D341Med (cell line): ENCODE measurements around the gene RNF19B.
A peak's percentile ranks its signal among the peaks of the same experiment; 100 is the strongest.
"Not testable (repeated sequence)": the region's sequence is repeated elsewhere in the genome, so short reads cannot be mapped to it uniquely, and the experiment has no call there.

Experiments
- DNase-seq: peaks from one replicate; pipeline ENCODE4 v3.0.0; 2012; ENCODE audit warnings: low spot score

Gene RNF19B

DNA sequence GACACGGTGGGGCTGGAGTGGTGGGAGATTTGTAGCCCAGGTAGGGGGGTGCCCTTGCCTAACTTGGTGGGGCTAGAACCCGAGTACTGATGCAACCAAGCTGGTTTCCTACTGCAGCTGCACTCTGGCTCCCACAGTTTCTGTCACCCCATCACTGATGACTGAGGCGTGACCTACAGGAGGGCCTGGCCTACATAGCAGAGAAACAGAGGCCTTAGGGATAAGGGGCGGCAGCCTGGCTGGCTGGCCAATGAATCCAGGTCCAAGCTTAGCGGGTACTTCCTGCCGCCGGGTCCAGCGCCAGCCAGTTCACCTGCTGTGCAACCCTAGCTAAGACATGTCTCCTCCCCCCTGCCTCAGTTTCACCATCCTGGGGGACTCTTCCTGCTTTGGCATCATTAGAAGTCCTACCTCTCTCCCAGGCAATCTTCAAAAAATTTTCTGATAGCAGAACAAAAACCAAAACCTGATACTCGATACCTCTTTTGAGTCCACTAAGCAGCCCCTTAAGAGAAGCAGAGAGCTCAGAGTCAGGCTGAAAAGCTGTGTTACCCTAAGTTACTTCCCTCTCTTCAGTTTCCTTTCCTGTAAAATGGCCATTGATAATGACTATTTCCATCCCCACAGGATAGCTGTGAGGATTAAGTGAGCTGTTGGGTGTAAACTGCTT, 27.3 kb upstream of the RNF19B start:
- no peak for DNase-seq

DNA sequence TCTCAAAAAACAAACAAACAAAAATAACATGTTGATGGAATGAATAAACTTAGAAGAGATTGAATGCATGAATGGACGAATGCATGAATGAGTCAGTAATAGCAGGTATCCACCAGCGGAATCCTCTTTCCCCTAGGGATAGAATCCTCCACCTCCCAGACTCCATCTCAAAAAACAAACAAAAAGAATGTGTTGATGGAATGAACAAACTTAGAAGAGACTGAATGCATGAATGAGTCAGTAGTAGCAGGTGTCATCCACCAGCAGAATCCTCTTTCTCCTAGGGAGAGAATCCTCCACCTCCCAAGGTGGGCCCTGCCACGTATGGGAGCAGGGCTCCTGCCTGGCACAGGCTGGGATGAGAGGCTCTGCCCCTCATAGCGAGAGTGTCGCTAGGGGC, 26.8 kb upstream of the RNF19B start:
- DNase-seq, result no peak

DNA sequence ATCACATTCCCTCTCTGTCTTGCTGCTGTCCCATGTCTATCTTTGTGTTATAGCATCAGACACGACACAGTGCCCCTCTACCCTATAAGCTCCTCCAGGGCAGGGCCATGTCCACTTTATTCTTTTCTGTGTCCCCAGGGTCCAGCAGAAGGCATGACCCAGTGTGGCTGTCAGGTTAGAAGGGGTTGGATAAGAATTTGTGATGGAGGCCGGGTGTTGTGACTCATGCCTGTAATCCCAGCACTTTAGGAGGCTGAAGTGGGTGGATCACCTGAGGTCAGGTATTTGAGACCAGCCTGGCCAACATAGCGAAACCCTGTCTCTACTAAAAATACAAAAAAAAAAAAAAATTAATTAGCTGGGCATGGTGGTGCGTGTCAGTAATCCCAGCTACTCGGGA, 26.3 kb upstream of the RNF19B start:
- no peak for DNase-seq

DNA sequence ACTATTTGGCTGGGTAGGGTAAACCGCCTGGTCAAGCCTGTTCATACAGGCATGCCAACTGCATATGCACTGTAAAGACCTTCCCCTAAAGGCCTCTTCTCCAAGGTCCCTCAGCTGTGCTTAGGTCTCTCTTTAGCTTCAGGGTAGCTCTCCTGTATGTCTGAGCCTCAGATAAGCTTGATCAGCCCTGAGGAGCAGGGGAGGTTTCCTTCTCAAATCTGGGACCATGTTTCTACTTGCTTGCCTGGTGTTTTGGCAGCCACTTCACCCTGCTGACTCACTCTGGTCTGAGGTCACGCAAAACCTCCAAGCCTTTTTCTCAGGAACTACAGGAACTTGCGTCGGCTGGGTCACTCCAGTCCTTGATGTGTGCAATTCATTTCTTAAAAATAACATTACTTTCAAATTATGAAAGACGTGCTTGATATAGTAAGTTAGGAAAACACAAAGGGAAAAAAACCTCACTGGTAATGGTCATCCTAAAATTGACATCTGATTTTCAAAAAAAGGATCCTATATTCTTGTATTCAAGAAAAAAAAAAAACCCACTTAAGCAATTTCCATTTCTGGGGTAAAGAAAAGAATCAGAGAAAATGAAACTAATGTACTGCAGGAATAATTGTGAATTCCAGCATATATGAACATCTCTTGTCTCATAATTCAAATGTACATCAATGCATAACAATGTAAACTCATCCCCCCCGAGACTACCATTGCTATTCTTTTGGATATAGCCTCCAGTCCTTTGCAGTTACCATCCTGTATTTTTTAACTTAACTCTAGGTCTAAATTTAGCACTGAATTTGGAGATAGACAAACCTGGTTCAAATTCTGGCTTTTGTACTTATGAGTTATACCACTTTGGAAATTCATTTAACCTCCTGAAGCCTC, 24.8 kb upstream of the RNF19B start:
- DNase-seq, result no peak

DNA sequence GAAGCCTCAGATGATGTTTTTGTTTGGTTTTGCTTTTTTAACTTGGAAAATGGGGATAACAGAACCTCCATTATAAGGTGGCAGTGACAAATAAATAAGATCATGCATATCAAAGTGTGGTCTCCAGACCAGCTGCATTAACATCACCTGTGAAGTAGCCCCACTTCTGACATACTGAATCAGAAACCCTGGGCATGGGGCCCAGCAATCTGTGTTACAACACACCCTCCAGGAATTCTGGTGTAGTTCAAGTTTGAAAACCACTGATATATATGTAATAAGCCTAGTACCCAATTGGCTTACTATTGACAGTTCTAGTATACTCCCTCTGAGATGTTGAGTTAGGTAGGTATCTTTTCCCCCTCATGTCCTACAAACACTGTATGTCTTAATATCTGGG, 24.1 kb upstream of the RNF19B start:
- DNase-seq, result no peak

DNA sequence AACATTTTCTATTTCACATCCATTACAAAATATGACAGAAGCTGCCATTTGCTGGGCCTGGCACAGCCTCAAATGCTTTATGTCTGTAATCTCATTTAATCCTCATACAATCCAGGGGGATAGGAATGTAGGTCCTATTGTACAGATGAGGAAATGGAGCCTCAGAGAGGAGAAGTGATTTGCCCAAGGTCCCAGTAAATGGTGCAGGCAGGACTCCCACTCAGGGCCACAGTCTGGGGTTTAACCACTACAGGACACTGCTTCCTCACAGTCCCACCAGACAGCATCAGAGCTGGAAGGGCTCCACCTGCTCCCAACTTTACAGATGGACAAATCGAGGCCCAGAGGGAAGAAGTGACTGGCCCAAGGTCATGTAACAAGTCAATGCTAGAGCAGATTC, 20.6 kb upstream of the RNF19B start:
- DNase-seq, result no peak

DNA sequence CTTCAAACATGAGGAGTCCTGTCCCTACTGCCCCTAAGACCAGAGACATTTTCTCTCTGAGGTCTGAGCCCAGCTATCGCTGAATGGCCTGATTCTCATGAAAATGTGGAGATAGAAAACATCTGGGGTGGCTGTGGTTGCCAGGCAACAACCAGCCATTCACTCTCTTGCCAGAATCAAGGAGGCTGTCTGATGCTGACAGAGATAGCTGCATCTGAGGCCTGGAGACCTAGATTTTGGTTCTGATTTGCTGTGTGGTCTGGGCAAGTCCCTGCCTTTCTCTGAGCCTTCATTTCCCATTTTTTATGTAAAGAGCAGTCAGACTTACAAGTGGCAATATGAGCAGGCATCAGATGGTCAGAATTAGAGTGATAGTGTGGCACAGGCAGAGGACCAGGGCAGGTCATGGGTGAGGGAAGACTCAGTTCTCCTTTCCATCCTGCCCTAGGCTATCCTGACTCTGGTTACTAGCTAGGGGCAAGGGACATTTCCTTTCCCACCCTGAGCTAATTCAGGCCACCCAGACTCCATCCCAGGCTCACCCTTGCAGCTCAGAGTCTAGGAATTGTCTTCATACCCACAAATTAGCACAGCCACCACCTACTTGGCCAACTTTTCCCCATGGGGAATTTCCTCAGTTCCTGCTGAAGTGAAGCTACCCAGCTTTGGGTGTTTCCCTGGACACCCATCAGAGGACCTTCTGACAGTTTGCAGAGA, 20.0 kb upstream of the RNF19B start:
- DNase-seq, result no peak

DNA sequence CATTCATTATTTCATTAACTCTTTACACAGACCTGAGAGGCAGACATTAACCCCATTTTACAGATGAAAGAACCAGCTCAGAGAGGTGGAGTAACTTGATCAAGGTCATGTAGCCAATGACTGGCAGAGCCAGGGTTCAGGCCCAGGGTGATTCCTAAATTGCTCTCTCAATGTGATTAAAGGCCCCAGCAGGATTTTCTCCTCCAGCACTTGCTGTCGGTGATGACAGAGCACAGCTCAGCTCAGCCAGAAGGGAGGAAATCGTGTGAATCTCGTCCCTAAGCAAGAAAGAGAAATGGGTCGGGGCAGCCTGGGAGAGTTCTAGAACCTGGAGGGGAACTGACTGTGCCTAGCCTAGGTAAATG, 19.5 kb upstream of the RNF19B start:
- no peak for DNase-seq

DNA sequence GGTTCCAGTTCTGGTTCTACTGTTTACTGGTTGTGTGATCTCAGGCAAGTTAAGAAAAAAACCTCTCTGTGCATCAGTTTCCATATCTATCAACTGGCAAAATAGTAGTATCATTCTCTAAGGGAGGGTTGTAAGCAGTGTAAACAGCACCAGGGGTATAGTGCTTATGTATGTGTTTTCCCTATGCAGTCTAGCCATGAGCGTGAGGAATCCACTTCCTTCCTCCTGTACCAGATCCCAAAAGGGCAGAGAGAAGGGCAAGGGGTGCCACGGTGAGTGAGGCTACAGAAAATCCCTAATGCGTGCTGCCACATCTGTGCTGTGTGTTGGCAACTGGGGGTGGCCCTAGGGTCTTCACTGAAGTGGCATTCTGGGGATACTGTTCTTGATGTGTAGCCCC, 18.4 kb upstream of the RNF19B start:
- no peak for DNase-seq

DNA sequence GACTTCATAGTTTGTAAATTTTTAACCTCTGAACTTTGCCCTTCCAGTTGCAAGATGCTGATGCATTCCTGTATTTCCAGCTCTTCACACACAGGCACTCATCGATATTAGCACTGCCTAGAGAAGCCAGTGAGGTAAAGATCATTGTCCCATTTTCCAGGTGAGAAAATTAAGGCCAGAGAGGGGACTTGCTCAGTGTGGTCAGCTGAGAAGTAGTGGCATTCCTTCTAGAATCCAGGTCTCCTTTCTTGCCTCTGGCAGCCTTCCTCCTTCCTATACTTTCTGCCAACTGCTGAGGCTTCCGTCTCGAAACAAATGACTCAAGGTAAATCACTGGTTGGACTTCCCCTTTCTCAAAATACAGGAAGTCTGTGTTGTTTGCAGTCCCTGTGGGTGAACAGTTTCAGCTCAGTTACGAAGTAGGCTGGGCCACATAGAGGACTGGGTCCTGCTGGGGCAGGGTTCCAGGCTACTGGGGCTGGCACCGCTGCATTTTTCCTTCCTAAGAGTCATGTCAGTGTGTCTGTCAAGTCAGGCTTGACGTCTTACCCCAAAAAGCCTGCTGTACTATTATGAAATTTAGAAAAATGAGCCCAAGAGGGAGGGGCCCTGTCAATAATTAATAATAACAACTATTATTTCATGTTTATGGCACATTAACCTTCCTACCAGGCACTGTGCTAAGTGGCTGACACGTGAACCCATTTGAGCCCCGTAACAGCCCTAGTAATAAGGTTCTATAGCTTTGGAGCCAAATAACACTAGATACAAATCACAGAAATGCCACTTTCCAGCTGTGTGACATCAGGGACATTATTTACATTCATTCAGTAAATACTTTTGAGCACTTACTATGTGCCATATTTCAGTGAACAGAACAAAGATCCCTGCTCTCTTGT, 16.6 kb upstream of the RNF19B start:
- DNase-seq, result no peak

DNA sequence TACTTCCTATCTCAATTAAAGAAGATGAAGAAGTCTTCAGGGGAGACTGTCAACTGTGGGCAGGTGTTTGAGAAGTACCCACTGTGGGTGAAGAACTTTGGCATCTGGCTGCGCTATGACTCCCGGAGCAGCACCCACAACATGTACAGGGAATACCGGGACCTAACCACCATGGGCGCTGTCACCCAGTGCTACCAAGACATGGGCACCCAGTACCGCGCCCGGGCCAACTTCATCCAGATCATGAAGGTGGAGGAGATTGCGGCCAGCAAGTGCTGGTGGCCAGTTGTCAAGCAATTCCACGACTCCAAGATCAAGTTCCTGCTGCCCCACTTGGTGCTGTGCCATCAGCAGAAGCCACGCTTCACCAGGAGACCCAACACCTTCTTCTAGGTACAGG, 15.5 kb upstream of the RNF19B start:
- no peak for DNase-seq

DNA sequence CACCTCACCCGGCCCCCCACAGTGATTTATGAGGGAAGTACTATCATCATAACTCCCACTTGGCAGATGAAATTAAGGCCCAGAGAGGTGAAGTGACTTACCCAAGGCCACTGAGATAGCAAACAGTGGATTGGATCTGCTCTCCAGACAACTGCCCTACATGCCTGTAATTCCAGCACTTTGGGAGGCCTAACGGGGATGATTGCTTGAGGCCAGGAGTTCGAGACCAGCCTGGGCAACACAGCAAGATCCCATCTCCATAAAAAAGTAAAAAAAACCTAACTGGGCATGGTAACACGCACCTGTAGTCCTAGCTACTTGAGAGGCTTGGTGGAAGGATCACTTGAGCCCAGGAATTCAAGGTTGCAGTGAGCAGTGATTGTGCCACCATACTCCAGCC, 14.2 kb upstream of the RNF19B start:
- no peak for DNase-seq

DNA sequence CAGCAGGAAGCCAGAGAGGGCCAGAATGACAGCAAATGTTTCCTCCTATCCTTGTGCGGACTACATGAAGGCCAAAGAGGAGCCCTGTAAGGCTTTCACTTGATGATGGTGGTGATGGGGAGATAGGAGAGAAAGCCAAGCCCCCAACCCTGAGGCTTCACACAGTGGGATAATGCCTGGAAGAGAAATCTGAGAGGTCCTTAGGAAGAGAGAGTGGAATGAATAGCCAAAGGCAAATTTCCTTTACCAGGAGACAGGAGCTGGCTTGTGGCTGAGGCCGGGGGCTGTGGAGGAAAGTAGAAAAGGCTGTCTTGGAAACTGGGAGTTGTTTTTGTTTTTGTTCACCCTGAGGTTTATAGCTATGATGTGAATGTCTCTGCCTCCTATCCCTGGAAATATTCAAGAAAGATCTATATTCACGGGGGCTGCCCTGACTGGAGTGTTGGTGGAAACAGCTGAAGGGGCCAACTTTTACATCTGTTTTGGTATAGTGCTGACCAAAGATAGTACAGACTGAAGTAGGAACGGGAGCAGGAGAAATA, 13.0 kb upstream of the RNF19B start:
- no peak for DNase-seq

DNA sequence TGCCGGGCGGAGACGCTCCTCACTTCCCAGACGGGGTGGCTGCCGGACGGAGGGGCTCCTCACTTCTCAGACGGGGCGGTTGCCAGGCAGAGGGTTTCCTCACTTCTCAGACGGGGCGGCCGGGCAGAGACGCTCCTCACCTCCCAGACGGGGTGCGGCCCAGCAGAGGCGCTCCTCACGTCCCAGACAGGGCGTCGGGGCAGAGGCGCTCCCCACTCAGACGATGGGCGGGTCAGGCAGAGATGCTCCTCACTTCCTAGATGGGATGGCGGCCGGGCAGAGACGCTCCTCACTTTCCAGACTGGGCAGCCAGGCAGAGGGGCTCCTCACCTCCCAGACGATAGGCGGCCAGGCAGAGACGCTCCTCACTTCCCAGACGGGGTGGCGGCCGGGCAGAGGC, 10.4 kb upstream of the RNF19B start:
- not testable (repeated sequence) for DNase-seq

DNA sequence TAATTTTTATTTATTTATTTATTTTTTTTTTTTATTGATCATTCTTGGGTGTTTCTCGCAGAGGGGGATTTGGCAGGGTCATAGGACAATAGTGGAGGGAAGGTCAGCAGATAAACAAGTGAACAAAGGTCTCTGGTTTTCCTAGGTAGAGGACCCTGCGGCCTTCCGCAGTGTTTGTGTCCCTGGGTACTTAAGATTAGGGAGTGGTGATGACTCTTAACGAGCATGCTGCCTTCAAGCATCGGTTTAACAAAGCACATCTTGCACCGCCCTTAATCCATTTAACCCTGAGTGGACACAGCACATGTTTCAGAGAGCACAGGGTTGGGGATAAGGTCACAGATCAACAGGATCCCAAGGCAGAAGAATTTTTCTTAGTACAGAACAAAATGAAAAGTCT, 8.8 kb upstream of the RNF19B start:
- DNase-seq, result not testable (repeated sequence)

DNA sequence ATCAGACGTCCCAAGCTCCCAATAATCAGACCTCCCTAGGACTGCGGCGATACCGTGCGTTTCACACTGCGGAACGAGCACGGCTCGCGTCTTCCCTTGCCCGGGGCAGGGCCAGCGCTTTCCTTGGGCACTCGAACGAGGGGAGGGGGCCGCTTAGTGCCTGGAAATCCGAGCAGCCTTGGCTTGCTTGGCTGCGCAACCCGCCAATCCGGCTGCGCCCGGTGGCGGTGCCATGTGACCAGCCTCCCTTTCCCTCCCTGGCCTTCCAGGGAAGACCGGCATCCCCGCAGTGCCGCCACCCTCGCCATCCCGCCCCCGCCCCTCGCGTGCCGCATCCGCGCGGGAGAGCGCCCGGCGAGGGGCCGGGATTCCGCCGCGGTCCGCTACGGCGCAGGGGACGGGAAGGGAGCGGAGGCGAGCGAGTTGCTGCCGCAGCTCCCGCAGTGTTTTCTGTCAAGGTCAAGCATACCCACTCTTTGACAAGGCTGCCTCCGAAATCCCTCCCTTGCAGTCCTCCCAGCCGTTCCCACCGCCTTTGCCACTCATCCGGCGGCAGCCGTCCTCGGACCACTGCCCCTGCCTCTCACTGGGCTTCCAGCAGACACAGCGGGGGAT, 8.3 kb upstream of the RNF19B start:
- peak; percentile 82 for DNase-seq

DNA sequence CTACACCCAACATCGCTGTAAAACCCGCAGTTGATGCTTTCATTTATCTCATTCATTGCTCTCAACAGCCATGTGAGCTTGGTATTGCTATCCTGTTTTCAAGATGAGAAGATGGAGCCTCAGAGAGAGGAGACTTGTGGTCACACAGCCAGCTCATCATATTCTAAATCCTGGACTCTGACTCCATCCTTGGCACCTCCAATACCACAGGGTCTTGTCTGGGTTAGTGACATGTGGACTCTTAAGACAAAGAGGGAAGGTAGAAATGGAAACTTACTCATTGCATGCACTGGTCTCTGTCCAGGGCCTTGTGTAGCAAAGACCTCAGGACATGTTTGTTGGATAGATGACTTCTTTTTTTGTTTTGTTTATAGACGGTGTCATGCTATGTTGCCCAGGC, 7.0 kb upstream of the RNF19B start:
- DNase-seq, result no peak

DNA sequence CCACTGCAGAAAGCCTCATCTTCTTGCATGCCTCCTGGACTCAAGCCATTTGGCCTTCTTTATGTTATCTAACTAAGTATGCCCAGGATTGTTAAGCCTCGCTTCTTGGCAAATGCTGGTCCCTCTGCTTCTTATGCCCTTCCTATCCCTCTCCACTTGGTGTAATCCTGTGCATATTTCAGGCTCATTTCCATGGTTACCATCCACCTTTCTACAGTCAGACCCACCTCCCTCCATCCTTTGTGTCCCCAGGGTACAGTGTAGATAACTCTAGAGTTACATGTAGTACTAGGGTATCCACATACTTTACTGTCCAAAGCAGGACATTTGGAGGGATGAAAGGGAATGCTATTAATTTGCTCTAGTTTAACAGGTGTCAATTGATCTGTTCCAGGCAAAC, 6.5 kb upstream of the RNF19B start:
- DNase-seq, result no peak

DNA sequence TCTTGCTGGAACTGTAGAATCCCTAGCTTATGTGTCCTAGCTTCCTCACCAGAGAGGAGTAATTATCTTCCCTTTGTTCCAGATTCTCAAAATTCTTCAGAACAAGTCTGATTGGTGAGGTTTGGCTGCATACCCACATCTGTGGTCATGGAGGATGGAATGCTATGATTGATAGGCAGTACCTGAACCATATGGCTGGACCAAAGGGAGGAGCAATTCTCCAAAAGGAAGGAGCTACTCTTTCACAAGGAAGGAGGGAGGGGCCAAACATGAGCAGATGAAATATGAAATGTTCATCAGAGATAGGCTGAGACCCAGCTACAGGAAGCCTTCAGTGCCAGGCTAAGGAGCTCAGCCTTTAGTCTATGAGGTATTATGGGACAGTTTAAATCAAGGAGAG, 5.0 kb upstream of the RNF19B start:
- no peak for DNase-seq

DNA sequence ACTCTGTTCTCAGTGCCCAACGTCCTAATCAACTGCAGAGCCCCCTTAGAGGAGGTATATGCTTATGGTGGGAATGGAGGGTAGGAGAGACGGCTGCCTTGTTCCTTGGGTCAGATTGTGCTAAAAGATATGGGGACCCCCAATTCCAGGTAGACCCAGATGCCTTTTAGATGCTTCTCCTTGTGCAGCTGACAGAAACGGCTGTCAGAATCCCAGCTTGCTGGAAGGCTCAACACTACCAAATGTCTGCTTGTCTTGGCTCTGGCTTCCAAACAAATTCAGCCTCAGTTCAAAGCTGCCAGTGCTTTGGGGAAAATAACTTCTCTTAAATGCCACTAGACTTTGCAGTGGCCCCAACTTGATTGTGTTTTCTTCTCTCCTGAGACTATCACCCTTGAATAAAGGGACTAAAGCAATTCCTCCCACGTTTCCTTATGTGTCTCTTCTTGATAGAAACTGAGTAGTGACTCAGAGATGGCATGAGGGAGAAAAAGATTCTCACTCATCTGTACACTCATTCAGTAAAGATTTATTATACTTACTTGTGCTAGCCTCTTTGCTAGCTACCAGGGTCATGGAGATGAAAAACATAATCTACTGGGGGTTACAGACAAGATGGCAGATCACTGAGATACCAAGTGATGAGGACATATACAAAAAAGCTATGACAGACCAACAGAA, 3.4 kb upstream of the RNF19B start:
- DNase-seq, result no peak

DNA sequence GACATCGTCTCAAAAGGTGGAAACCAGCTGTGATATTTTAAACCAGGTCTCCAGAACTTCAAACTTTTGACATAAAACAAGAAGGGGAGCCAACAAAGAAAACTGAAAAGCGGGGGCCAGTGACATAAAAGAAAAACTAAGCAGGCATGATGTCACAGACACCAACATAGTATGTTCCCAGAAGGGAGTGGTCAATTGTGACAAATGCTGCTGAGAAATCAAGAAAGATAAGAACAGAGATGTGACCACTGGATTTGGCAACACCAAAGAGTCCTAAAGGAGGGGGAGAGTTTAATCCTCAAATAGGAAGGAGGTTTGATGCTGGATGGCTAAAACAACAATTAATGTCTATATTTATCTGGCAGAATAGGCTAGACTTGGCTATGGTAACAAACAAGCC, 2.3 kb upstream of the RNF19B start:
- no peak for DNase-seq
